HUES64 (cell line): ENCODE data around the gene ERP29.
"Not testable (repeated sequence)": the region's sequence is repeated elsewhere in the genome, so short reads cannot be mapped to it uniquely, and the experiment has no call there.

Source experiments
- H3K27ac ChIP-seq: 2 replicates; pipeline ENCODE4 v1.7.0; 2013; ENCODE audit warnings: low read depth, low read length, inconsistent platforms
- H3K27me3 ChIP-seq: 2 replicates; pipeline ENCODE4 v1.6.1; 2013; ENCODE audit warnings: mild to moderate bottlenecking, low read length; ENCODE audit not compliant: insufficient read depth
- H3K36me3 ChIP-seq: 2 replicates; pipeline ENCODE4 v1.6.1; 2013; ENCODE audit warnings: mild to moderate bottlenecking, low read length; ENCODE audit not compliant: insufficient read depth
- H3K4me1 ChIP-seq: 2 replicates; pipeline ENCODE4 v1.6.1; 2013; ENCODE audit warnings: mild to moderate bottlenecking, low read length, moderate library complexity; ENCODE audit not compliant: insufficient read depth
- H3K4me3 ChIP-seq: 2 replicates; pipeline ENCODE4 v1.5.1; 2013; ENCODE audit warnings: mild to moderate bottlenecking, low read length, moderate library complexity
- H3K9ac ChIP-seq: 2 replicates; pipeline ENCODE4 v1.6.1; 2013; ENCODE audit warnings: mild to moderate bottlenecking, low read depth, low read length
- H3K9me3 ChIP-seq: 2 replicates; pipeline ENCODE4 v1.6.1; 2013; ENCODE audit warnings: low read depth, low read length; ENCODE audit not compliant: insufficient read depth
- WGBS: fragments of 150-250, 120-280 bp; methylation state at CpG from one replicate; pipeline ENCODE4 v1.1.7; 2013; ENCODE audit warnings: missing lambda C conversion rate; 5-methylcytosine and 5-hydroxymethylcytosine counted together

ERP29 gene

DNA sequence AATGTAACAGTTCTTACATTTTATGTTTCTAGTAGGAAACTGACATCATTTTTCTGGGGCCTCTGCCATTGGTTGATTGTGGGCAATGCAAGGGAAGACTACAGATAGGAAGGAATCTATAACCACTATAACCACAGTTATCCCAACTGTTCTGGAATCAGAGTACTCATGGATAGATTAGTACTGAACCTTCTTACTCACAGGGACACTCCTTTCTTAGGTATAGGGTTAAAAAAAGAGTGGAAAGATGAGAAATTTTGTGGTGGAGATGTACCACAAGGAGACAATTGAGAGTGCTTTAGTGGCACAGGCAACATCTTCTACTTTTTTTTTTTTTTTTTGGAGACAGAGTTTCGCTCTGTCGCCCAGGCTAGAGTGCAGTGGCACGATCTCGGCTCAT lies 21.3 kb upstream of the ERP29 start:
- Histone ChIP-seq H3K36me3 (0 out of 2 replicates have a peak, but pooled peaks cover 5% of the 10 kb centered on the region), H3K4me1 (no peaks in the 10 kb centered on the region), H3K9ac (no peak overlapping the region), H3K9me3 (no peaks in the 10 kb centered on the region), H3K27me3 (no peaks in the 10 kb centered on the region), H3K27ac (no peak overlapping the region), H3K4me3 (no peak overlapping the region)
- WGBS, result 88% methylated on average over 4 of the region's 4 CpGs

DNA sequence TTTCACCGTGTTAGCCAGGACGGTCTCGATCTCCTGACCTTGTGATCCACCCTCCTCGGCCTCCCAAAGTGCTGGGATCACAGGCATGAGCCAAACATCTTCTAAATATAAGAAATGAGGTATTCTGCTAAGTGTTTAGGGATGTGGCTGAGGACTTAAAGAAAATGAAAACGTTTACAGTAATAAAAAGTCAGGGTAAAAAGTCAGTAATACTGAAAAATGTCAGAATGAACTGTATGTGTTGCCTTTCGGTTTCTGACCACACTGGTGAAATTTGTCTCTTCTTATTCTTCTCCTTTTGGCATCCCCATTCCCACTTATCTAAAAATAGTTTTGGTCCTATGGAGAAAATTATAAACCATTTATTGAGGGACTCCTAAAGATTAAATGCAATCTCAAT lies 20.8 kb upstream of the ERP29 start:
- H3K27ac ChIP-seq, result no peak overlapping the region
- H3K4me3 ChIP-seq, result no peak overlapping the region
- H3K9me3 ChIP-seq, result no peaks in the 10 kb centered on the region
- no peak overlapping the region for H3K9ac ChIP-seq
- WGBS, result 86% methylated on average over 6 of the region's 6 CpGs
- H3K36me3 ChIP-seq, result 0 out of 2 replicates have a peak, but pooled peaks cover 5% of the 10 kb centered on the region
- H3K27me3 ChIP-seq, result no peaks in the 10 kb centered on the region
- H3K4me1 ChIP-seq, result no peaks in the 10 kb centered on the region

DNA sequence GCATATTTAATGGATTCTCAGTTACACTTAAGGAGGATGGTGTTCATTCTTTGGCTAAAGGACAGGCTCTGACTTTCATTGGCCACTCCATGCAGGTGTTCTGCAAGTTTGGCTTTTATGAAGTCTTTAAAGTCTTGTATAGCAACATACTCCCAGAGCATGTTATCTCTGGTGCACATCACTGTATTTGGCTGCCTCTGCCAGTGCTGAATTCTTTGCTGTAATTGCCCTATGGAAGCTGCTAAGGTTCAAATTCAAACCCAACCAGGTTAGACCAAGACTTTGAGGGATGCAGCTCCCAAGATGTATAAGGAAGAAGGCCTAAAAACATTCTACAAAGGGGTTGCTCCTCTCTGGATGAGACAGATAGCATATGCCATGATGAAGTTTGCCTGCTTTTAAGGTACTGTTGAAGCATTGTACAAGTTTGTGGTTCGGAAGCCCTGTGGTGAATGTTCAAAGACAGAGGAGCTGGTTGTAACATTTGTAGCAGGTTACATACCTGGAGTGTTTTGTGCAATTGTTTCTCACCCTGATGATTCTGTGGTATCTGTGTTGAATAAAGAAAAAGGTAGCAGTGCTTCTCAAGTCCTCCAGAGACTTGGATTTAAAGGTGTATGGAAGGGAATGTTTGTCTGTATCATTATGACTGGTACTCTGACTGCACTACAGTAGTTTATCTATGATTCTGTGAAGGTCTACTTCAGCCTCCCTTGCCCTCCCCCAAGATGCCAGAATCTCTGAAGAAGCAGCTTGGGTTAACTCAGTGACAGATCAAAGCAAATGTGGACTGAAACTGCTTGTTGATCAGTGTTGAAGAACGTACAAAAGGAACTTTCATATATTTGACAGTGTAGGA lies 19.7 kb upstream of the ERP29 start:
- Histone ChIP-seq H3K36me3 (0 out of 2 replicates have a peak, but pooled peaks cover 5% of the 10 kb centered on the region), H3K27me3 (no peaks in the 10 kb centered on the region), H3K4me3 (no peak overlapping the region), H3K27ac (no peak overlapping the region), H3K9me3 (no peaks in the 10 kb centered on the region), H3K4me1 (no peaks in the 10 kb centered on the region), H3K9ac (no peak overlapping the region)
- WGBS, result 95% methylated on average over 2 of the region's 2 CpGs

DNA sequence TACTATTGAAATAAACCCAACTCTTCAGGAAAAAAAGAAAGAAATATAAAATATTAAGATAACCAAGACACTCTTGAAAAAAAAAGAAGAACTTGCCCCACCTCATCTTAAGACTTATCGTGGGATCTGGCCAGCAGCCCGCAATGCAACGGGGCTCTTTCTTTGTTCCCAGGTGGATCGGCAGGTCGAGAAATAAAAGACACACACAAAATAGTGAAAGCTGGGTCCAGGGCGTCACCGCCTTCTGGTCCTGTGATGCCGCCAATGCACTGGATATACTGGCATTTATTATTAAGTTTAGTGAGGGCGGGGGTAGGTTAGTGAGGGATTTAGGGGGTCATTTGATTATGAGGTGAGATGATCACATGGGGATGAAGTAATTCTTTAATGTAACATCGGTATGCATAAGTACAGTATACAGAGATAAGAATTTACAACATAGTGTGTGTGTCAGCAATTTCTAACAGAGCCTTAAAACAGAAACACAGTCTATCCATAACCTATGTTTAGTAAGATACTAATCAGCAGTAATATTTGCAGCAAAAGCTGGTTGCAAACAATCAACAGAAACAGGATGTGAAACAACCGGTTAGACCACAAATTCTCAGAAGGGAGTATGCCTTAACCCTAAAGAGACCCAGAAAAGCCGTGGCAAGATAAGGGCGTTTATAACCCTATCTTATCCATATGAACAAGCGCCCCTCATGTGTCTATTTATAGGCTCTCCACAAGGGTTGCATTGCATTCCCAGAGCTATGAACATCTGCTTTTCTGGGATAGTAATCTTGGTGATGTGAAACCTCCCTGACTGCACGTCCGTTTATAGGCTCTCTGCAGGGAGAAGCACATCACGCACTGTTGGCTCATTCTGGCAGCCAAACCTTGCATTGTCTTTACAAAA lies 18.8 kb upstream of the ERP29 start:
- 94% methylated on average over 17 of the region's 17 CpGs for WGBS
- H3K36me3 ChIP-seq, H3K4me3 ChIP-seq, H3K9ac ChIP-seq, H3K4me1 ChIP-seq, H3K27me3 ChIP-seq, H3K27ac ChIP-seq, H3K9me3 ChIP-seq: not testable (repeated sequence)

DNA sequence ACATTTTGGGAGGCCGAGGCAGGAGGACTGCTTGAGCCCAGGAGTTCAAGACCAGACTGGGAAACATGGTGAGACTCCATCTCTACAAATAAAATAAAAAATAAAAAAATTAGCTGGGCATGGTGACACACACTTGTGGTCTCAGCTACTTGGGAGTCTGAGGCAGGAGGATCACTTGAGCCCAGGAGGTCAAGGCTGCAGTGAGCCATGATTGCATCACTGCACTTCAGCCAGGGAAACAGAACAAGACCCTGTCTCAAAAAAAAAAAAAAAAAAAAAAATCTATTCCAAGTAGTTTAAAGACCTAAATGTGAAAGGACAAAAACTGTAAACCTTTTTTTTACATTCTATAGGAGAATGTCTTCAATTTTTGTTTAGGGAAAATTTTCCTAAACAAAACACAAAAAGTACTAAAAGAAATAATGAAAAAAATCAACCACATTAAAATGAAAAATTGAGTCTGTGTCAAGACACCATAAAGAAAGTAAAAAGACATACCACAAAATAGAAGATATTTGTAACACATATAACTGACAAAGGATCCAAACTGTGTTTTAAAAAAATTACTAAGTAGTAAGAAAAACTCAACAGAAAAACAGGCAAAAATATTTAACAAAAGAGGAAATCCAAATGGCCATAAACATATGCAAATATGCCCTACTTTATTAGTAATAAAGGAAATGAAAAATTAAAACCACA lies 17.3 kb upstream of the ERP29 start:
- Histone ChIP-seq H3K4me1 (no peaks in the 10 kb centered on the region), H3K36me3 (no peaks in the 10 kb centered on the region), H3K27ac (no peak overlapping the region), H3K9ac (no peak overlapping the region), H3K4me3 (no peak overlapping the region), H3K9me3 (no peaks in the 10 kb centered on the region), H3K27me3 (no peaks in the 10 kb centered on the region)
- WGBS, result 100% methylated on average over 1 of the region's 1 CpG

GRCh38 chr12:111997300-111997699 lies 15.9 kb upstream of the ERP29 start:
- 96% methylated on average over 2 of the region's 2 CpGs for WGBS
- no peak overlapping the region for H3K27ac ChIP-seq
- no peak overlapping the region for H3K9ac ChIP-seq

DNA sequence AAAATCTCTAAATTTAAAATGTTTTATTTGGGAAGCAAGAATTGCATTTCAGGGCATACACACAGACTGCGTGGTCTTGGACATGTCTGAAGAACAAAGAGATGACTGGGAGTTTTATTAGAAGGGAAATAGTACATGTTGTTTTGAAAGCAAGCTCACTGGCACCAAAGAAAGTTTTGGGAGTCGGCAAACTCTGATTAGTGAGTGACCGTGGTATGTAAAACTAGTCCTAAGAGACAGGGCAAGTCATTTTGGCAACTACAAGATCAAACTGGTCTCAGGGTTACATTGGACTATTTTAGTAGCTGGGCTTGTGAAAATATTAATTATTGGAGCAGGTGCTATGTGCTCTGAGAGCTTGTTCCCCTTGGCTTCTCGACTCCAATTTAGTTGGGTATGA lies 15.2 kb upstream of the ERP29 start:
- Histone ChIP-seq H3K36me3 (no peaks in the 10 kb centered on the region), H3K4me1 (no peaks in the 10 kb centered on the region), H3K4me3 (no peak overlapping the region), H3K9me3 (no peaks in the 10 kb centered on the region), H3K9ac (no peak overlapping the region), H3K27ac (no peak overlapping the region), H3K27me3 (no peaks in the 10 kb centered on the region)
- WGBS, result 96% methylated on average over 4 of the region's 4 CpGs

More at GRCh38 chr12:111997300-111997699, 15.9 kb upstream of the ERP29 start:
- H3K27me3 ChIP-seq, result no peaks in the 10 kb centered on the region
- H3K4me1 ChIP-seq, result no peaks in the 10 kb centered on the region
- no peaks in the 10 kb centered on the region for H3K36me3 ChIP-seq
- H3K4me3 ChIP-seq, result no peak overlapping the region
- H3K9me3 ChIP-seq, result no peaks in the 10 kb centered on the region

GRCh38 chr12:111999129-111999528 lies 14.1 kb upstream of the ERP29 start:
- 94% methylated on average over 9 of the region's 9 CpGs for WGBS

GRCh38 chr12:112000820-112001219 lies 12.4 kb upstream of the ERP29 start:
- H3K9me3 ChIP-seq, result no peaks in the 10 kb centered on the region
- H3K27me3 ChIP-seq, result no peaks in the 10 kb centered on the region
- no peak overlapping the region for H3K9ac ChIP-seq
- no peaks in the 10 kb centered on the region for H3K36me3 ChIP-seq
- no peak overlapping the region for H3K4me3 ChIP-seq
- H3K4me1 ChIP-seq, result peaks cover 4% of the 10 kb centered on the region; the same call in 1 of the 2 replicates
- no peak overlapping the region for H3K27ac ChIP-seq
- 93% methylated on average over 8 of the region's 8 CpGs for WGBS

More at GRCh38 chr12:111999129-111999528, 14.1 kb upstream of the ERP29 start:
- not testable (repeated sequence) for H3K27ac ChIP-seq, H3K9ac ChIP-seq, H3K4me3 ChIP-seq, H3K27me3 ChIP-seq, H3K36me3 ChIP-seq, H3K9me3 ChIP-seq, H3K4me1 ChIP-seq

DNA sequence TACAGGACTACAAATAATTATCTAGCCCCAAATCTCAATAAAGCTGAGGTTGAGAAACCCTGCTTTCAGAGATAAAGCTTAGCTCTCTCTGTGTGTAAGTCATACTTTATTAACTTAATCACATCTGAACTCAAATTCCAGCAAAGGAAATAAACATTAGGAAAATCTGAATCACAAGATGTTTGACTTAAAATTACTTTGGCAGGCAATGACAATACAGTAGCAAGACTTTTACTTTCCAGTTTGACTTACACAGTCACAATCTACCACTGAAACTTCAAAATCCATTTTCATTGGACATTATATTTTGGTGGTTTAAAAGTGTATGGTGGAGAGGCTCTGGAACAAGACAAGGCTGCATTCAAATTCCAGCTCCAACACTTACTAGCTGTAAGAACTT lies 11.7 kb upstream of the ERP29 start:
- Histone ChIP-seq H3K27me3 (no peaks in the 10 kb centered on the region), H3K27ac (no peak overlapping the region), H3K36me3 (no peaks in the 10 kb centered on the region), H3K4me3 (no peak overlapping the region), H3K9me3 (no peaks in the 10 kb centered on the region), H3K4me1 (peaks cover 11% of the 10 kb centered on the region), H3K9ac (no peak overlapping the region)

DNA sequence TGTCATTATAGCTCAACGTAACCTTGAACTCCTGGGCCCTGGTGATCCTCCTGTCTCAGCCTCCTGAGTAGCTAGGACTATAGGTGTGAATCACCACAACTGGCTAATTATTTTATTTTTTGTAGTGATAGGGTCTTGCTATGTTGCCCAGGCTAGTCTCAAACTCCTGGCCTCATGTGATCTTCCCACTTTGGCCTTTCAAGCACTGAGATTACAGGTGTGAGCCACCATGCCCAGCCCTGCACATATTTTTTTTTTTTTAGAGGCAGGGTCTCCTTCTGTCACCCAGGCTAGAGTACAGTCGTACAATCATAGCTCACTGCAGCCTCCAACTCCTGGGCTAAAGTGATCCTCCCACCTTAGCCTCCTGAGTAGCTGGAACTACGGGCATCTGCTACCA lies 9.2 kb upstream of the ERP29 start:
- peaks cover 13% of the 10 kb centered on the region for H3K4me1 ChIP-seq
- no peaks in the 10 kb centered on the region for H3K36me3 ChIP-seq
- H3K27ac ChIP-seq, result no peak overlapping the region
- H3K27me3 ChIP-seq, result no peaks in the 10 kb centered on the region
- H3K9ac ChIP-seq, result no peak overlapping the region
- H3K4me3 ChIP-seq, result no peak overlapping the region
- no peaks in the 10 kb centered on the region for H3K9me3 ChIP-seq
- 94% methylated on average over 3 of the region's 3 CpGs for WGBS
